ENCODE results near the gene KRT76.

- TF ChIP-seq EZH2 (IDR thresholded peaks at IDR 0.05; ENCODE audit: low read length) (no peak), CTCF (optimal IDR thresholded peaks at IDR 0.05 in 1 of 3, IDR thresholded peaks at IDR 0.05 in 1 of 3, conservative IDR thresholded peaks at IDR 0.05 in 1 of 3; ENCODE audit: extremely low read depth in 1 of 3, insufficient read depth in 2 of 3, low read length in 3 of 3) (no peak)
Observed at GRCh38 chr12:52796429-52796794, 19.3 kb upstream of the KRT76 start.
